Heart left ventricle (tissue), 16 donors: ENCODE measurements around the gene SKI. TPM values are rescaled to one million over a fixed set of nuclear protein-coding genes. Genes with fewer than 3 reads are reported as not detected.

Experiments used
- ATAC-seq, 4 donors: fragments of 200-7000 bp; cut with Tn5 transposase; one replicate each; pipeline ENCODE4 v1.9.1; 2020 to 2022; ENCODE audit warnings: moderate library complexity in 4 of 4, mild to moderate bottlenecking in 3 of 4, moderate number of reproducible peaks in 1 of 4
- DNase-seq, 5 donors: peaks; one replicate each; pipeline ENCODE4 v3.0.0-alpha.2; 2020
- H3K27ac ChIP-seq, 12 donors: fragments of 200-600 bp; sonication (generic) in 4 of 12; one replicate each; pipeline versions ENCODE4 v1.5.0 to v1.8.0; 2016 to 2022; ENCODE audit warnings: mild to moderate bottlenecking in 2 of 12
- H3K27me3 ChIP-seq, 9 donors: fragments of 200-600 bp; sonication (generic) in 2 of 9; one replicate each; pipeline versions ENCODE4 v1.5.1 to v1.8.0; 2016 to 2022; ENCODE audit warnings: mild to moderate bottlenecking in 3 of 9
- H3K36me3 ChIP-seq, 9 donors: fragments of 200-600 bp; sonication (generic) in 2 of 9; one replicate each; pipeline versions ENCODE4 v1.5.0 to v1.8.0; 2018 to 2022; ENCODE audit warnings: mild to moderate bottlenecking in 2 of 9
- H3K4me1 ChIP-seq, 12 donors: fragments of 200-600 bp; sonication (generic) in 4 of 12; one replicate each; pipeline versions ENCODE4 v1.5.0 to v1.8.0; 2016 to 2022; ENCODE audit warnings: mild to moderate bottlenecking in 3 of 12
- H3K4me3 ChIP-seq, 12 donors: fragments of 200-600 bp; sonication (generic) in 4 of 12; one replicate each; pipeline versions ENCODE4 v1.5.0 to v1.8.0; 2017 to 2022; ENCODE audit warnings: mild to moderate bottlenecking in 9 of 12, moderate library complexity in 4 of 12
- H3K9me3 ChIP-seq, 12 donors: fragments of 200-600 bp; sonication (generic) in 4 of 12; one replicate each; pipeline versions ENCODE4 v1.5.0 to v1.8.0; 2016 to 2022; ENCODE audit warnings: mild to moderate bottlenecking in 1 of 12
- POLR2A ChIP-seq, 2 donors: fragments of 450-650 bp; IDR thresholded peaks; one replicate each; pipeline ENCODE4 v1.6.1; 2017; ENCODE audit warnings: antibody characterized with exemption in 2 of 2, mild to moderate bottlenecking in 2 of 2, moderate library complexity in 2 of 2
- WGBS, 4 donors: extraction: QIAGEN DNeasy Blood & Tissue Kit in 2 of 4; methylation state at CpG; one replicate each; pipeline versions ENCODE4 v1.1.5 to v1.1.7; 2013 to 2018; 5-methylcytosine and 5-hydroxymethylcytosine counted together
- intact Hi-C, 10 donors: fragments of 100-400 bp; cut with DNase I; formaldehyde crosslinking; loops; one replicate each; pipeline versions ENCODE4 v1.11.1 to v1.14.2; 2022
- polyA plus RNA-seq, 2 donors: library from polyadenylated mRNA; stranded (reverse); fragments of 200-250 nt; gene quantifications; one replicate each; pipeline ENCODE4 v1.2.3, GENCODE V29; 2013
- total RNA-seq, 9 donors: library from RNA; depleted of rRNA in 2 of 9; stranded (reverse); fragments of >200 nt in 2 of 9; fragmentation: NEBNext Ultra II Directional in 3 of 9; extraction: Animal tissue kit (Norgen Biotek cat#: 25700) in 3 of 9; gene quantifications; one replicate each; pipeline versions ENCODE4 v1.1.0 to v1.2.4, GENCODE V29; 2016 to 2023
- TF ChIP-seq, protein P1 (sequence below), 12 donors: fragments of 200-600 bp; sonication (generic) in 4 of 12; IDR thresholded peaks; one replicate each; pipeline versions ENCODE4 v1.5.0 to v1.8.0; 2018 to 2022; ENCODE audit warnings: antibody characterized with exemption in 12 of 12, mild to moderate bottlenecking in 5 of 12
- donor health status: ischemic (EF 13 %, LVEDD 7.1; RV severe dilation, severe dysfunction).
- donor health status: healthy with polysubstance abuse.
- donor health status: DM: no; HTN: yes; CAD: no.
- donor health status: DM: no; HTN: no; CAD: no.
- donor health status: ischemic (EF 25% LVEDD 6.9; RV normal size, moderate dysfunction).
- donor health status: ischemic (EF 25% LVEDD 5.7; RV mildly dilated, moderate dysfunction).
- donor health status: healthy.
- donor health status: DM: yes; HTN: yes; CAD: no.
- donor health status: ischemic (EF 35%, LVEDD 5.7; RV mildly dilated, moderate dysfunction).
- donor health status: nonischemic (EF 11% LVEDD 7.7; RV severe dilation, severe dysfunction).
- donor health status: DM: yes; HTN: yes; CAD: no.
- donor health status: PGD.
- donor health status: ischemic (EF 29% LVEDD 5.4; RV normal size, mild dysfunction).
- donor health status: nonischemic (EF 23%, LVEDD 6.1; RV moderate dilation, normal function).

Gene SKI
- total and polyA plus RNA-seq, 11 donors: 16.9 to 52.7 (median 38.9) TPM

DNA sequence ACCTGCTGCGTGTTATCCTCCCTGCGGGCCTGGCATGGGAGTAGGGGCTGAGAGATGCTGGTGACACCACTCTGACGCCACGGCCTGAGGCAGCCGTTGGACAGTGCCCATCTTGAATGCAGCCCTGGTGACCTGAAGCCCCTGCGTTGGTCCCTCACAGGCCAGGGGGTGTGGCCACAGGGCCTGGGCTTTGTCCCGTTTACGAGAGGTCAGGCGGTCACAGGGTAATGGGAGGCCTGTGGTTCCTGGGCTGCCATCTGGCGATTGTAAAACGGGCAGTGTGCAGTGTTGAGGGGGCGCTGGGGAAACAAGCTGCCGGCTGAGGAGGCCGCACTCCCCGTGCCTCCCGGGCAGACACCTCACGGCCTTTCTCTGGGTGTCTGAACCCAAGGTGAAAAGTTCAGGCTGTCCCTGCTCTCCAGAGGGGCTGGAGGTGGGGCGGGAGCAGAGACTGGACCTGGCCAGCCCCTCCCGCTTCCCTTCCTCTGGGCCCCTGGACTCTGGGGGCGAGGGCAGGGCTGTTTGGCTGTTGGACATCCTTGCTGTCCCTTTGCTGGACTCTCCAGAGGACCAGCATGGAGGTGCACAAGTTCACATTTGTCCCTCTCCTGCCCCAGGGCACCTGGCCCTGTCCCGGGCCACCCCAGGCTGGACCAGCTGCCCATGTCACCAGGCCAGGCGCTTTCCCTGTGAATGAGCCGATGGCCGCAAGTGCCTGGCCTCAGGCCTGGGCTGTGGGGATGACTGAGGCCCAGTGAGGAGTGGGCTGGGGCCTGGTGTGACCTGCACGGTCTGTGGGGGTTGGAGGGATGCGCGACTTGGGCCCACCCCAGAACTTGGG is 42.4 kb downstream of the SKI start:
- TF ChIP-seq, protein P1, sequence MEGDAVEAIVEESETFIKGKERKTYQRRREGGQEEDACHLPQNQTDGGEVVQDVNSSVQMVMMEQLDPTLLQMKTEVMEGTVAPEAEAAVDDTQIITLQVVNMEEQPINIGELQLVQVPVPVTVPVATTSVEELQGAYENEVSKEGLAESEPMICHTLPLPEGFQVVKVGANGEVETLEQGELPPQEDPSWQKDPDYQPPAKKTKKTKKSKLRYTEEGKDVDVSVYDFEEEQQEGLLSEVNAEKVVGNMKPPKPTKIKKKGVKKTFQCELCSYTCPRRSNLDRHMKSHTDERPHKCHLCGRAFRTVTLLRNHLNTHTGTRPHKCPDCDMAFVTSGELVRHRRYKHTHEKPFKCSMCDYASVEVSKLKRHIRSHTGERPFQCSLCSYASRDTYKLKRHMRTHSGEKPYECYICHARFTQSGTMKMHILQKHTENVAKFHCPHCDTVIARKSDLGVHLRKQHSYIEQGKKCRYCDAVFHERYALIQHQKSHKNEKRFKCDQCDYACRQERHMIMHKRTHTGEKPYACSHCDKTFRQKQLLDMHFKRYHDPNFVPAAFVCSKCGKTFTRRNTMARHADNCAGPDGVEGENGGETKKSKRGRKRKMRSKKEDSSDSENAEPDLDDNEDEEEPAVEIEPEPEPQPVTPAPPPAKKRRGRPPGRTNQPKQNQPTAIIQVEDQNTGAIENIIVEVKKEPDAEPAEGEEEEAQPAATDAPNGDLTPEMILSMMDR (IDR thresholded peaks at IDR 0.05): no peak
- TF ChIP-seq POLR2A (IDR thresholded peaks at IDR 0.05): no peak
- Histone ChIP-seq H3K27ac (peak overlapping the region in 10 of 12 donors; percentile 4 to 77 (median 44)), H3K4me1 (peaks cover 30 to 100% (median 93%) of the 10 kb centered on the region in 12 donors), H3K9me3 (no peaks in the 10 kb centered on the region), H3K36me3 (no peaks in the 10 kb centered on the region), H3K27me3 (no peaks in the 10 kb centered on the region), H3K4me3 (peak overlapping the region in 2 of 12 donors; percentile 2 to 7)
- ATAC-seq (peak in 3 of 4 donors; percentile 2 to 12 (median 4)), DNase-seq (peak in 1 of 5 donors; percentile 62)
- intact Hi-C loops: loop anchor here in 3 of 10 donors (5.0 kb wide), 2 partner anchors 33 to 38 kb away; no protein-coding TSS in a partner anchor
- 35 to 47% (median 43%) methylated on average over 21 to 27 of the region's 27 CpGs for WGBS, 4 donors

DNA sequence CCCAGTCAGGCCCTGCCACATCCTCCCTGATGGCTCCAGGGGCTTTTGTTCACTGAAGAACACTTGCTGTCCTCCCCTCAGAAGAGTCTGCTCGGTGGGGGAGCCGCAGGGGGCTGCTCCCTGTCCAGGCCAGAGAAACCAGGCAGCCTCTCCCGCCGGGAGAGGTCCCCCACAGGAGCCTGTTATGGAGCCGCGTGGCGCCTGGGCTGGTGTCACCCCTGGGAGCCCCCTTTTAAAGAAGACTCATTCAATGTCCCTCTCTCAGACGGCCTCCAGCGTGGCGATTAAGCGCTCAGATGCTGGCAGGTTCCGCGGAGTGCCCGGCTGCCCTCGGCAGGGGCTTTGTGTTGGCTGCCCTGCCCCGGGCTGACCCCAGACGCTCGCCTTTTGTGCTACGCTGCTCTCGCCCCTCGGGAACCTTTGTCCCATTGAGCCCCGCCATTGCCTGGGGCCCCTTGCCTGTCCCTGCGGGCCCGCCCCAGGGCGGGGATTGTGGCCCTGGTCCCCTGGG is 43.1 kb downstream of the SKI start:
- Histone ChIP-seq H3K36me3 (no peaks in the 10 kb centered on the region), H3K4me3 (no peak overlapping the region), H3K4me1 (peaks cover 38 to 100% (median 97%) of the 10 kb centered on the region in 12 donors), H3K9me3 (no peaks in the 10 kb centered on the region), H3K27me3 (no peaks in the 10 kb centered on the region), H3K27ac (peak overlapping the region in 8 of 12 donors; percentile 29 to 77 (median 48))
- intact Hi-C loops: loop anchor here in 3 of 10 donors (5.0 kb wide), 2 partner anchors 34 to 39 kb away; no protein-coding TSS in a partner anchor
- TF ChIP-seq, protein P1 (IDR thresholded peaks at IDR 0.05): no peak
- ATAC-seq (no peak), DNase-seq (peak in 2 of 5 donors; percentile 28 to 56)
- 61 to 89% (median 84%) methylated on average over 4 to 25 of the region's 25 CpGs for WGBS, 4 donors

DNA sequence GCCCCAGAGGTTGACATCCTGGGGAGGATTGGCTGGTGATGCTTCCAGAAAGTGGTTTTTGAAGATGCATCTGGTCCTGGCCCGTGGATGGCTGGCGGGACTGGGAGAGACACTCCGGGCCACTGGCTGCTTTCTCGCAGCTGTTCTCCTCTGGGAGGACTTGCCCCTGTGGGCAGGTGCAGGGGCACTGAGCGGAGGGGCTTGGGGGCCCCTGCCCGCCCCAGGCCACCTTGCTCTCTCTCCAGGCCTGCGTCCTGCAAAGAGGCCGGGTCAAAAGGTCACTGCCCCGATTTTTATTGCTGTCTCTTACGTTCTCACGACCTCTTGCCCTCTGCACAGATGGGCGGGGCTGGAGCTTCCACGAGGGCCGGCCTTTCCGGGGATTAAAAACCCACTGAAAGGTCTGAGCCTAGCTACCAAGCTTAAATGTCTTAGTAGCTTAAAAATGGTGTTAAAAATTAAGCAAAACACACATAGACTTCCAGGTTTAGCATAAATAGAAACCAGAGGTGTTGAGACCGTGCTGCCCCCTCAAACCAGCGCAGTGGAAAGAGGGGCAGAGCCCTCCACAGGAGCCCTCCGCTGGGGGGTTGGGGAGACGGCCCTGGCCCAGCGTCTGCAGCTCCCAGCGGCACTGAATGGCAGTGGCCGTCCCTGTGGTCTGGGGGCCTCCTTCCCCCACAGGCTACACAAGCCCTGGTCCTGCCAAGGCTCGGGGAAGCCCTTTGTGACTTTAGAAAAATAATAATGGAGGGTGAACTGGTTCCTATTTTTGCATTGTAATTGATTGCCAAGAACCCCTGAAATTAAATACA is 43.9 kb downstream of the SKI start:
- TF ChIP-seq, protein P1 (IDR thresholded peaks at IDR 0.05): no peak
- ATAC-seq (no peak), DNase-seq (peak in 2 of 5 donors; percentile 44 to 61)
- Histone ChIP-seq H3K27ac (peak overlapping the region in 7 of 12 donors; percentile 24 to 77 (median 61)), H3K36me3 (no peaks in the 10 kb centered on the region), H3K9me3 (no peaks in the 10 kb centered on the region), H3K4me3 (no peak overlapping the region), H3K27me3 (no peaks in the 10 kb centered on the region), H3K4me1 (peaks cover 36 to 100% (median 97%) of the 10 kb centered on the region in 12 donors)
- WGBS, 4 donors: 45 to 63% (median 55%) methylated on average over 21 to 23 of the region's 23 CpGs
- intact Hi-C loops: loop anchor here in 3 of 10 donors (5.0 kb wide), 2 partner anchors 35 to 40 kb away; no protein-coding TSS in a partner anchor
